Subcutaneous adipose tissue (tissue), 4 donors: ENCODE data around the gene ATP9B. TPM values are rescaled to one million over a fixed set of nuclear protein-coding genes. Genes with fewer than 3 reads are reported as not detected.

Source experiments
- CTCF ChIP-seq: fragments of 450-650 bp; IDR thresholded peaks from one replicate; pipeline ENCODE4 v1.5.1; 2016; ENCODE audit warnings: low read depth, mild to moderate bottlenecking, control low read depth, antibody characterized with exemption, moderate library complexity
- total RNA-seq, 4 donors: library from RNA; depleted of rRNA; stranded (reverse); fragments of >200 nt; gene quantifications; one replicate each; pipeline ENCODE4 v1.1.0, GENCODE V29; 2016

ATP9B gene
- total RNA-seq, 4 donors from 2014 or later = 38.8 to 58.5 (median 45.3) TPM

GRCh38 chr18:79166702-79167101 is 97.5 kb downstream of the ATP9B start:
- TF ChIP-seq CTCF = no peak

DNA sequence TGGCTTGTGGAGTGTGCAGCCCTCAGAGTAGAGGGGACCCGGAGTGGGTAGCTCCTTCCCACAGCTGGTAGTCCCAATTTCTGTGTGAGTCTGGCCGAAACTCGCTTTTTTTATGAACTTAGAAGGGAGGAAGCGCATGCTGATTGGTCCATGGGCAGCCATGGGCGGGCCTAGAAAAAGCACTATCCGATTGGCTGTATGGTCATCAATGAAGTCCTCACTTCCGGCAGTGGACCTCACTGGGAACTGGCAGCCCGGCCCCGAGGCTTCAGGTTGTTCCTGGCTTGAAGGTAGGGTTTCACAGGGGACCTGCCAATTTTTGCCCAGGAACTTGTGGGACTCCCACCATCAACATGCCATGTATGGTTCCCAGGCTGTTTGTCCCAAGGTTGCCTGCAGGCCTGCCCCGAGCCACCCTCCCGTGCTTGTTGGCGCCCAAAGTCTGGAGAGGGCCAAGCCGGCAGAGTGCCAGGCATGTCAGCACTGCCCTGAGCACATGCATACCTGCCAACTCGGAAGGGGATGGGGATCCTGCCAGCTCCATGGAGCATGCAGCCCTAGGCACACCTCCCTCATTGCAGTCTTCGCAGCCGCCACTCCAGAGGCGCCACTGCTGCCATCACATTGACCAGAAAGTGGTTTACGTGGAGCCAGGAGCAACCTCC is 98.5 kb downstream of the ATP9B start:
- TF ChIP-seq CTCF = no peak

- no peak for TF ChIP-seq CTCF
These were observed 100.9 kb downstream of the ATP9B start for GRCh38 chr18:79169958-79170555.

DNA sequence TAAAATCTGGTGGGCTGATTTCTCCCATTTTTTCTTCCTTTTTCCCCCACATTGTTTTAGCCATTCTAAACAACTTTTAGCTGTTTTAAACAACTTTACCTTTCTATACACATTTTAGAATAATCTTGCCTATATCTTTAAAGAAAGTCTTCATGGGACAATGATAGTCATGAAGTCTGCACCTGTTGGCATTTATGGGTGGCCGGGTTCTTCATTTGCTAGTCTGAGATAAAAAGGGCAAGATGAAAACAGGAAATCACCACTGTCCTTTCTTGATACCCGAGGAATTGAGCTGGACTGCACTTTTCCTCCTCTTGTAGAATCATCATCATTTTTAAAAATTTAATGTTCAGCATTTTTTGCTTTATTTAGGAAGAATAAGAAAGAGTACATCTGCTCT is 104.5 kb downstream of the ATP9B start:
- no peak for TF ChIP-seq CTCF

GRCh38 chr18:79178113-79178531 is 108.9 kb downstream of the ATP9B start:
- no peak for TF ChIP-seq CTCF

GRCh38 chr18:79182047-79182713 is 113.0 kb downstream of the ATP9B start:
- no peak for TF ChIP-seq CTCF

GRCh38 chr18:79185648-79186047 is 116.5 kb downstream of the ATP9B start:
- TF ChIP-seq CTCF = no peak
